ENCODE results near the gene ACTN1.

Gene ACTN1

GRCh38 chr14:68896132-68896531 is 83.0 kb downstream of the ACTN1 start:
- TF ChIP-seq CTCF (IDR thresholded peaks at IDR 0.05) (peak; percentile 26; the same call in 1 of the 2 replicates), ZFX (IDR thresholded peaks at IDR 0.05; ENCODE audit: borderline replicate concordance) (no peak)
- H3K27ac ChIP-seq, result no peak overlapping the region

- no peak overlapping the region for H3K27ac ChIP-seq
- no peak for TF ChIP-seq ZFX (IDR thresholded peaks at IDR 0.05; ENCODE audit: borderline replicate concordance)
- TF ChIP-seq CTCF (IDR thresholded peaks at IDR 0.05), result no peak
These were observed 84.0 kb downstream of the ACTN1 start for GRCh38 chr14:68894802-68895703.

- H3K27ac ChIP-seq, result no peak overlapping the region
- TF ChIP-seq ZFX (IDR thresholded peaks at IDR 0.05; ENCODE audit: borderline replicate concordance) (no peak), CTCF (IDR thresholded peaks at IDR 0.05) (no peak)
These were observed 85.0 kb downstream of the ACTN1 start for GRCh38 chr14:68894123-68894522.

GRCh38 chr14:68893566-68893965 is 85.5 kb downstream of the ACTN1 start:
- no peak for TF ChIP-seq CTCF (IDR thresholded peaks at IDR 0.05)
- TF ChIP-seq ZFX (IDR thresholded peaks at IDR 0.05; ENCODE audit: borderline replicate concordance), result no peak

GRCh38 chr14:68892961-68893360 is 86.1 kb downstream of the ACTN1 start:
- no peak for TF ChIP-seq CTCF (IDR thresholded peaks at IDR 0.05)
- no peak for TF ChIP-seq ZFX (IDR thresholded peaks at IDR 0.05; ENCODE audit: borderline replicate concordance)
- no peak overlapping the region for H3K27ac ChIP-seq

More at GRCh38 chr14:68893566-68893965, 85.5 kb downstream of the ACTN1 start:
- H3K27ac ChIP-seq, result no peak overlapping the region

GRCh38 chr14:68891851-68892660 is 87.0 kb downstream of the ACTN1 start:
- no peak for TF ChIP-seq CTCF (IDR thresholded peaks at IDR 0.05)
- TF ChIP-seq ZFX (IDR thresholded peaks at IDR 0.05; ENCODE audit: borderline replicate concordance), result no peak
- H3K27ac ChIP-seq, result no peak overlapping the region

All from 22Rv1 (cell line).